ENCODE data around the gene SMG6.
"Not testable (repeated sequence)": the region's sequence is repeated elsewhere in the genome, so short reads cannot be mapped to it uniquely, and the experiment has no call there.

The SMG6 gene

GRCh38 chr17:2207815-2208515 lies 95.6 kb downstream of the SMG6 start:
- DNase-seq: no peak

GRCh38 chr17:2204393-2204792 lies 99.2 kb downstream of the SMG6 start:
- DNase-seq: no peak

GRCh38 chr17:2203818-2204217 lies 99.8 kb downstream of the SMG6 start:
- DNase-seq: no peak

- peak in 8 of 51 donors; percentile 6 to 47 (median 19) for DNase-seq
Observed at GRCh38 chr17:2202996-2203575, 100.5 kb downstream of the SMG6 start.

- DNase-seq: no peak
Observed at GRCh38 chr17:2202302-2202995, 101.1 kb downstream of the SMG6 start.

GRCh38 chr17:2199386-2199785 lies 104.2 kb downstream of the SMG6 start:
- DNase-seq: not testable (repeated sequence)

GRCh38 chr17:2198927-2199326 lies 104.7 kb downstream of the SMG6 start:
- no peak for DNase-seq

GRCh38 chr17:2197271-2197670 lies 106.3 kb downstream of the SMG6 start:
- no peak for DNase-seq

- DNase-seq: peak in 1 of 51 donors; percentile 40
Observed at GRCh38 chr17:2195729-2196128, 107.9 kb downstream of the SMG6 start.

- DNase-seq: no peak
Observed at GRCh38 chr17:2194889-2195335, 108.7 kb downstream of the SMG6 start.

- DNase-seq: peak in 1 of 51 donors; percentile 35
Observed at GRCh38 chr17:2192367-2193057, 111.1 kb downstream of the SMG6 start.

- no peak for DNase-seq
Observed at GRCh38 chr17:2191785-2192184, 111.8 kb downstream of the SMG6 start.

- no peak for DNase-seq
Observed at GRCh38 chr17:2191227-2191626, 112.4 kb downstream of the SMG6 start.

- DNase-seq: no peak
Observed at GRCh38 chr17:2190014-2190413, 113.6 kb downstream of the SMG6 start.

- DNase-seq: peak in 1 of 51 donors; percentile 5
Observed at GRCh38 chr17:2188971-2189630, 114.5 kb downstream of the SMG6 start.

GRCh38 chr17:2187758-2188157 lies 115.8 kb downstream of the SMG6 start:
- no peak for DNase-seq

GRCh38 chr17:2186937-2187336 lies 116.6 kb downstream of the SMG6 start:
- DNase-seq: no peak

GRCh38 chr17:2184993-2185931 lies 118.3 kb downstream of the SMG6 start:
- DNase-seq: no peak

- no peak for DNase-seq
Observed at GRCh38 chr17:2183346-2183745, 120.2 kb downstream of the SMG6 start.

- DNase-seq: no peak
Observed at GRCh38 chr17:2181897-2182448, 121.6 kb downstream of the SMG6 start.

All from hypothalamus (tissue), 51 donors.